IMR-90 (cell line): ENCODE data around the gene CASQ1. TPM values are rescaled to one million over a fixed set of nuclear protein-coding genes. Genes with fewer than 3 reads are reported as not detected.

Source experiments
- CHD1 ChIP-seq: IDR thresholded peaks from 2 replicates; pipeline ENCODE4 v1.6.1; 2012; ENCODE audit warnings: low read depth, low read length, improper control_type of control experiment
- CTCF ChIP-seq: conservative IDR thresholded peaks from 2 replicates; pipeline ENCODE4 v1.5.1; 2012; ENCODE audit warnings: mild to moderate bottlenecking, low read depth, low read length, improper control_type of control experiment
- RAD21 ChIP-seq: IDR thresholded peaks from 2 replicates; pipeline ENCODE4 v1.6.1; 2012; ENCODE audit warnings: low read length, improper control_type of control experiment
- SMC3 ChIP-seq: fragments of 150-350 bp; IDR thresholded peaks from 2 replicates; pipeline ENCODE4 v1.6.1; 2016; ENCODE audit warnings: low read depth, mild to moderate bottlenecking, antibody characterized with exemption, low read length, moderate library complexity
- USF2 ChIP-seq: fragments of 150-350 bp; IDR thresholded peaks from 2 replicates; pipeline ENCODE4 v1.6.1; 2017; ENCODE audit warnings: mild to moderate bottlenecking, antibody characterized with exemption, low read length, low read depth
- polyA plus RNA-seq, 3 experiments: library from polyadenylated mRNA; depleted of rRNA; stranded (reverse); fragments of >200 nt; gene quantifications; 2 replicates each; pipeline ENCODE4 v1.2.3, GENCODE V29; 2012; ENCODE audit warnings: low replicate concordance in 1 of 3
- total RNA-seq: library from RNA; depleted of rRNA; stranded (reverse); fragments of >200 nt; gene quantifications from 2 replicates; pipeline ENCODE4 v1.2.3, GENCODE V29; 2012

Gene CASQ1
- total and polyA plus RNA-seq, 2 of the 4 experiments (the other 2 are of a cell fraction), result 0.18 to 0.21 TPM

GRCh38 chr1:160171354-160171753, 19.0 kb upstream of the CASQ1 start (continued):
- TF ChIP-seq CTCF (no peak), USF2 (no peak), RAD21 (no peak), CHD1 (no peak), SMC3 (no peak)
